Endothelial cell of umbilical vein (primary cell): Measurements from ENCODE around the gene AGMAT. TPM values are rescaled to one million over a fixed set of nuclear protein-coding genes. Genes with fewer than 3 reads are reported as not detected.

Experiments
- BruUV-seq: library from RNA; stranded (reverse); fragments of 400-500 nt; replicated peaks from 2 replicates; lab custom pipeline; 2021; lab: Mats Ljungman, UMichigan
- CTCF ChIA-PET: fragments of 300-600, 350-600 bp; sonication (Branson Sonifier 250); formaldehyde crosslinking; loops from one replicate; lab custom pipeline; 2021; ENCODE audit warnings: antibody characterized with exemption, inconsistent platforms; lab: Charles Lee
- POLR2A ChIA-PET: fragments of 300-600, 350-600 bp; sonication (Branson Sonifier 250); formaldehyde crosslinking; loops from one replicate; lab custom pipeline; 2021; ENCODE audit warnings: antibody characterized with exemption, inconsistent platforms; lab: Charles Lee
- DNase-seq: peaks from one replicate; pipeline ENCODE4 v3.0.0-alpha.2; 2011; ENCODE audit warnings: low read depth, low spot score
- FAIRE-seq: peaks from 2 replicates; lab custom pipeline; 2011; peaks lifted over from hg19 to GRCh38; lab: Jason Lieb, UNC
- H2AFZ ChIP-seq: 2 replicates; pipeline ENCODE4 v1.6.0; 2012; ENCODE audit warnings: low read depth, low read length, control low read depth, inconsistent platforms
- H3K27ac ChIP-seq: 2 replicates; pipeline ENCODE4 v1.5.1; 2011; ENCODE audit warnings: low read depth, mild to moderate bottlenecking, control low read depth, low read length, moderate library complexity; ENCODE audit not compliant: insufficient read depth
- H3K27me3 ChIP-seq, 2 experiments: 2 replicates each; pipeline versions ENCODE4 v1.6.0 to v1.6.1; 2011; ENCODE audit warnings: low read length in 2 of 2, mixed read lengths in 1 of 2; ENCODE audit not compliant: control insufficient read depth in 2 of 2, insufficient read depth in 2 of 2
- H3K36me3 ChIP-seq, 2 experiments: 2 replicates in 1 of 2; 3 replicates in 1 of 2; pipeline ENCODE4 v1.5.1; 2011; ENCODE audit warnings: low read length in 2 of 2, mild to moderate bottlenecking in 1 of 2, moderate library complexity in 1 of 2; ENCODE audit not compliant: control insufficient read depth in 2 of 2, insufficient read depth in 2 of 2; ENCODE audit errors: extremely low read depth in 1 of 2
- H3K4me1 ChIP-seq: 3 replicates; pipeline ENCODE4 v1.5.1; 2011; ENCODE audit warnings: mild to moderate bottlenecking, low read length; ENCODE audit not compliant: control insufficient read depth, insufficient read depth; ENCODE audit errors: extremely low read depth
- H3K4me2 ChIP-seq: 2 replicates; pipeline ENCODE4 v1.6.1; 2011; ENCODE audit warnings: low read length, control low read depth, mixed read lengths; ENCODE audit not compliant: insufficient read depth
- H3K4me3 ChIP-seq, 3 experiments: fragments of 200-600 bp in 1 of 3; sonication (generic), shearing (Covaris generic) in 1 of 3; replicated peaks in 1 of 3; 2 replicates each; pipeline ENCODE4 v1.5.1; 2011 to 2016; ENCODE audit warnings: control low read depth in 3 of 3, low read length in 3 of 3, mild to moderate bottlenecking in 2 of 3, inconsistent platforms in 1 of 3, low read depth in 1 of 3, moderate library complexity in 1 of 3; ENCODE audit not compliant: insufficient read depth in 1 of 3
- H3K79me2 ChIP-seq: 2 replicates; pipeline ENCODE4 v1.6.0; 2012; ENCODE audit warnings: low read length, inconsistent platforms; ENCODE audit not compliant: control insufficient read depth, insufficient read depth
- H3K9ac ChIP-seq: replicated peaks from 2 replicates; pipeline ENCODE3; 2011; ENCODE audit warnings: low read length, control low read depth; ENCODE audit not compliant: insufficient read depth; ENCODE audit errors: extremely low read depth
- H3K9me1 ChIP-seq: replicated peaks from 3 replicates; pipeline ENCODE4 v1.6.0; 2011; ENCODE audit warnings: mild to moderate bottlenecking, low read length; ENCODE audit not compliant: control insufficient read depth, insufficient read depth; ENCODE audit errors: extremely low read depth
- H3K9me3 ChIP-seq: replicated peaks from 2 replicates; pipeline ENCODE4 v1.5.1; 2012; ENCODE audit warnings: low read length, inconsistent platforms; ENCODE audit not compliant: control insufficient read depth, insufficient read depth
- H4K20me1 ChIP-seq: replicated peaks from 2 replicates; pipeline ENCODE3; 2011; ENCODE audit warnings: mild to moderate bottlenecking, low read length; ENCODE audit not compliant: control insufficient read depth, insufficient read depth; ENCODE audit errors: extremely low read depth
- CTCF ChIP-seq, 2 donors: IDR thresholded peaks; 1 replicate in 1 of 2; 2 replicates in 1 of 2; pipeline ENCODE4 v1.5.1; 2011; ENCODE audit warnings: low read length in 2 of 2, mild to moderate bottlenecking in 2 of 2, moderate library complexity in 2 of 2, control low read depth in 1 of 2, inconsistent platforms in 1 of 2, low read depth in 1 of 2; ENCODE audit not compliant: insufficient read depth in 1 of 2; ENCODE audit errors: extremely low read depth in 1 of 2
- EZH2 ChIP-seq: IDR thresholded peaks from 2 replicates; pipeline ENCODE4 v1.6.1; 2012; ENCODE audit warnings: borderline replicate concordance, low read depth, mild to moderate bottlenecking, moderate library complexity, low read length, inconsistent platforms; ENCODE audit not compliant: severe bottlenecking
- FOS ChIP-seq: IDR thresholded peaks from 2 replicates; pipeline ENCODE4 v1.6.1; 2011; ENCODE audit warnings: mild to moderate bottlenecking, low read length, moderate library complexity, borderline replicate concordance; ENCODE audit not compliant: insufficient read depth
- GATA2 ChIP-seq: IDR thresholded peaks from 2 replicates; pipeline ENCODE4 v1.7.0; 2011; ENCODE audit warnings: low read depth, mild to moderate bottlenecking, moderate library complexity, mixed read lengths, low read length; ENCODE audit not compliant: insufficient read length, insufficient read depth
- JUN ChIP-seq: IDR thresholded peaks from 2 replicates; pipeline ENCODE4 v1.6.1; 2011; ENCODE audit warnings: borderline replicate concordance, low read depth; ENCODE audit not compliant: insufficient read length, insufficient read depth
- MYC ChIP-seq: IDR thresholded peaks from one replicate; pipeline ENCODE4 v1.6.1; 2011; ENCODE audit warnings: mild to moderate bottlenecking, low read depth, low read length
- POLR2A ChIP-seq: IDR thresholded peaks from 2 replicates; pipeline ENCODE4 v1.6.1; 2012; ENCODE audit warnings: low read depth, mild to moderate bottlenecking, control low read depth, low read length
- POLR2AphosphoS5 ChIP-seq: IDR thresholded peaks from 2 replicates; pipeline ENCODE4 v1.6.1; 2012; ENCODE audit warnings: low read depth, mild to moderate bottlenecking, control low read depth, low read length, moderate library complexity; ENCODE audit not compliant: insufficient read depth
- dilution Hi-C: fragments of 300-500 bp; cut with MboI; formaldehyde crosslinking; loops from one replicate; pipeline ENCODE4 v1.15.0; 2019; ENCODE audit warnings: low sequenced_read_pairs; ENCODE audit not compliant: extremely low pct_ligation_motif_present
- intact Hi-C: fragments of 100-400 bp; cut with micrococcal nuclease; formaldehyde crosslinking; loops from one replicate; pipeline ENCODE4 v1.10.0; 2022
- polyA plus RNA-seq, 4 experiments: library from polyadenylated mRNA; depleted of rRNA in 3 of 4; stranded (reverse) in 3 of 4; unstranded in 1 of 4; fragments of >200 nt; gene quantifications; 2 replicates each; pipeline versions ENCODE4 v1.2.1 to v1.2.3, GENCODE V29; 2011 to 2012; ENCODE audit warnings: missing spikeins in 1 of 4
- total RNA-seq: library from RNA; stranded (reverse); gene quantifications from 2 replicates; pipeline ENCODE4 v1.2.3, GENCODE V29; 2021

AGMAT gene
- total and polyA plus RNA-seq, 2 donors (not counting 3 experiments of a cell fraction or from before 2014, with no cell fraction given) = 0.39 to 1.9 TPM

GRCh38 chr1:15575549-15576150 is 9.2 kb downstream of the AGMAT start:
- H4K20me1 ChIP-seq = no peaks in the 10 kb centered on the region
- dilution Hi-C loops (no loop called here), intact Hi-C loops (no loop called here)
- no peak overlapping the region for H3K9ac ChIP-seq
- no peak overlapping the region for H3K4me2 ChIP-seq
- H3K9me3 ChIP-seq = no peaks in the 10 kb centered on the region
- FAIRE-seq = no peak
- no peak overlapping the region for H3K27ac ChIP-seq
- no peak overlapping the region for H2AFZ ChIP-seq
- H3K36me3 ChIP-seq = peaks cover 1 to 3% of the 10 kb centered on the region in 2 experiments
- peaks cover 2% of the 10 kb centered on the region for H3K4me1 ChIP-seq
- BruUV-seq = no TSS peak
- ChIA-PET CTCF (interaction anchor here (1.5 kb wide), 1 partner anchor 9 kb away, joined by 3 read pairs; the partner anchor contains the start of gene AGMAT), POLR2A (no interaction called here)
- no peak for TF ChIP-seq POLR2AphosphoS5
- TF ChIP-seq POLR2A = no peak
- TF ChIP-seq JUN = no peak
- no peak for TF ChIP-seq FOS
- TF ChIP-seq CTCF (IDR thresholded peaks at IDR 0.05; ENCODE audit: extremely low read depth in 1 of 2, insufficient read depth in 1 of 2, low read depth in 1 of 2, low read length in 2 of 2) = no peak
- no peak for TF ChIP-seq GATA2
- no peak for TF ChIP-seq MYC
- TF ChIP-seq EZH2 = no peak
- no peak for DNase-seq
- H3K79me2 ChIP-seq = no peaks in the 10 kb centered on the region
- H3K4me3 ChIP-seq = no peak overlapping the region
- no peaks in the 10 kb centered on the region for H3K9me1 ChIP-seq
- no peaks in the 10 kb centered on the region for H3K27me3 ChIP-seq
